ENCODE measurements around the gene MS4A15.

MS4A15 gene

DNA sequence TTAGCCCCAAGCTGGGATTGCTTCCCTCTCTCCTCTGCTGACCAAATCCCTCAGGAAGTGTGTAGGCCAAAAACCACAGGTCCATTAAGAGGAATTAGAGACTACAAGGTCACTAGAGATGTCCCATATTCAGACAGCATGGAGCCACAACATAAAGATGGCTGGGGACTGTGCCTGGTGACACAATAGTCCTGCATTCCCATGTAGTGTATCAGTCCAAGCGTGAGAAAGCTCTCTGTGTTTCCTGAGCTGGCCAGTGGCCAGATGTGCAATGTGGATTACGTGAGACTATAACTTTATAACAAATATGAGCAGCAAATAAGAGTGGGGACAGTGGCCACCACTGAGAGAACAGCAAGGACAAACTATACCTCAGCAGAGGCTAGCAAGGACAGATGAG is 20.9 kb downstream of the MS4A15 start:
- DNase-seq (ENCODE audit: low spot score), result no peak

DNA sequence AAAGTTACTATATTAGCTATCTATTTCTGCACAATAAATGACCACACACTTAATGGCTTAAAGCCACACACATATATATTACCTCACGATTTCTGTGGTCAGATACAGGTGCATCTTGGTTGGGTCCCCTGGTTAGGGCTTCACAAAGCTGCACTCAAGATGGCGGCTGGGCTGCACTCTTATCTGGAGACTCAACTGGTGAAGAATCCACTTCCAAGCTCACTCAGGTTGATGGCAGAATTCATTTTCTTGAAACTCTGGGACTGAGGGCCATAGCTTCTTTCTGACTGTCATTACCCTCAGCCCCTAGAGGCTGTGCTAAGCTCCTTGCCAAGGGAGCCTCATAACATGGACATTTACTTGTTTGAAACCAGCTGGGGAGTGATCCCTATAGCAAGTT is 23.4 kb downstream of the MS4A15 start:
- no peak for DNase-seq (ENCODE audit: low spot score)

- DNase-seq (ENCODE audit: low spot score), result no peak
Observed at GRCh38 chr11:60780774-60781173, 24.1 kb downstream of the MS4A15 start.

DNA sequence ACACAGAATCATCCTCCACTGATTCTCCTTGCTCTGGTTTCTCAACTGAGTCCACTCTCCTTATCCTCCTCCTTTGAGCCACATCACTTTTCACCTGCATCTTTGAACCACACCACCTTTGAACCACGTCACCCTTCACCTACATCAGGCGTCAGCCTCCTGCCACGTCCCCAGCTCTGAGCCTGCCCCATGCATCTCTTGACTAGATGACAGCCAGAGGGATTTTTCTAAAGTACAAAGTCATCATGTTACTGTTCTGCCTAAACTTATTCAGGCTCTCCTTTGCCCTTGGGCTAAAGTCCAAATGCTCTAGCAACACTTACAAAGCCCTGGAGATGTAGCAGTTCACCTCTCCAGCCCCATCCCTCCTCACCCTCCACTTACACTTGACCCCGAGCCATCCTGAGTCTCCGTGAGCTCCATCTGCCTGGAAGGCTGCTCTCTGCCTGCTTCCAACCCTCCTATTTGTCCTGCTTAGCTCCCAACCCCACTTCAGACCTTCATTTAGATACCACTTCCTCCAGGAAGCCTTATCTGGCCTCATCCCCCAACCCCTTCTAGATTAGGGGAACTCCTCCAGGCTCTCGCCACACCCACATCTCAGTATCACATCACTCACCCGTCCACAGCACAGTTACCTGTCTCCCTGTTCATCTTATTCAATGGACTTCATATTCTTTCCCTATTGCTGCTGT is 24.8 kb downstream of the MS4A15 start:
- no peak for DNase-seq (ENCODE audit: low spot score)

DNA sequence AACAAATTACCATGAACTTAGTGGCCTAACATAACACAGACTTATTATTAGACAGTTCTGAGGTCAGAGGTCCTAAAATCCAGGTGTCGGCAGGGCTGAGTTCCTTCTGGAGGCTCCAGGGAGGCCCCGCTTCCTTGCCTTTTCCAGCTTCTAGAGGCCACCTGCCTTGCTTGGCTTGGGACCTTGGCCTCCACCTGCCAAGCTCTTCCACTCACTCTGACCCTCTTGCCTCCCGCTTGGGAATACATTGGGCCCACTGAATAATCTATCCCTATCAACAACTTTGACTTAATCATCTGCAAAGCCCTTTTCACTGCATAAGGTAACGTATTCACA is 25.3 kb downstream of the MS4A15 start:
- no peak for DNase-seq (ENCODE audit: low spot score)

DNA sequence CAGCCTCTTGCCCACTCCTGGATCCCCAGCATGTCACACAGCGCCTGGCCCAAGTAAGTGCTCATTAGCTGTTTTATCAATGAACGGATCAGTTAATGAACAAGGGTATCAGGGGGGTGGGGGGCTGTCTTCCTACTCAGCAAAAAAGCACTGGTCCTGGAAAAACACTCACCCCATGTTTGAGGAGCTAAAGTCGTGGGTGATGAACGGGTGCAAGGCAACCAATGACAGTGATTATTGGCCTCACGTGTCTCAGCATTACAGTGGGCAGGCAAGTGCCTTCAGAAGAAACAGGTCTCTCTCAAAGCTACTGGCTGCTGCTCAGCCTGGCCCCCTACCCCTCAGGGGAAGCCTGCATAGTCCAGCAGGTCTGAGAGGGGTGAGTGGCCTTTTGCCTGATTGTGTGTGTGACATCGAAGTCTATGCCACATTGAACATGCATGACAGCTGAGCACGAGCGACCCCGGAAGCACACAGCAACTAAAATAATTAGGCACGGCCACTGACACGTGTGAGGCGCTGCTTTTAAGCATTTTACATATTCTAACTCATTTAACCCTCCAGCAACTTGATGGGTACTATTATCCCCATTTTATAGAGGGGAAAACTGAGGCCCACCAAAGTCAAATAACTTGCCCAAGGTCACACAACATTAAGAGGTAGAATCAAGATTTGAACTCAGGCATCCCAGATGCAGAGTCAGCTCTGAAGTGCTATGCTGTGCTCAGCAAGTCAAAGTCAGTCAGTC is 25.9 kb downstream of the MS4A15 start:
- DNase-seq (ENCODE audit: low spot score), result no peak

GRCh38 chr11:60783141-60783484 is 26.4 kb downstream of the MS4A15 start:
- no peak for DNase-seq (ENCODE audit: low spot score)

DNA sequence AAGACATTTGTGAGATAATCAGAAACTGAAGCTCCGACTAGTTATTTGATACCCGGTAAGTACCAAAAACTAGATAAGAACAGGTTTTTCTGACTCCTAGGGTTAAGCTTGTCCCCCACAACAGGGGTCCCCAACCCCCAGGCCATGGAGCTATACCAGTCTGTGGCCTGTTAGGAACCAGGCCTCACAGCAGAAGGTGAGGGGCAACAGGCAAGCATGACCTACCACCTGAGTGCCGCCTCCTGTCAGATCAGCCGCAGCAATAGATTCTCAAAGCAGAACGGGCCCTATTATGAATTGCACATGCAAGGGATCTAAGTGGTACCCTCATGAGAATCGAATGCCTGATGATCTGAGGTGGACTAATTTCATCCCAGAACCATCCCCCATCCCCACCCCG is 27.2 kb downstream of the MS4A15 start:
- DNase-seq (ENCODE audit: low spot score), result no peak

GRCh38 chr11:60785136-60785535 is 28.5 kb downstream of the MS4A15 start, which contains the start of gene MS4A10:
Gene MS4A10 (plus strand): TSS chr11:60785333. CDS start chr11:60790336, 5,003 bp downstream.
- DNase-seq (ENCODE audit: low spot score), result no peak

GRCh38 chr11:60785806-60786361 is 29.2 kb downstream of the MS4A15 start:
- DNase-seq (ENCODE audit: low spot score), result no peak

DNA sequence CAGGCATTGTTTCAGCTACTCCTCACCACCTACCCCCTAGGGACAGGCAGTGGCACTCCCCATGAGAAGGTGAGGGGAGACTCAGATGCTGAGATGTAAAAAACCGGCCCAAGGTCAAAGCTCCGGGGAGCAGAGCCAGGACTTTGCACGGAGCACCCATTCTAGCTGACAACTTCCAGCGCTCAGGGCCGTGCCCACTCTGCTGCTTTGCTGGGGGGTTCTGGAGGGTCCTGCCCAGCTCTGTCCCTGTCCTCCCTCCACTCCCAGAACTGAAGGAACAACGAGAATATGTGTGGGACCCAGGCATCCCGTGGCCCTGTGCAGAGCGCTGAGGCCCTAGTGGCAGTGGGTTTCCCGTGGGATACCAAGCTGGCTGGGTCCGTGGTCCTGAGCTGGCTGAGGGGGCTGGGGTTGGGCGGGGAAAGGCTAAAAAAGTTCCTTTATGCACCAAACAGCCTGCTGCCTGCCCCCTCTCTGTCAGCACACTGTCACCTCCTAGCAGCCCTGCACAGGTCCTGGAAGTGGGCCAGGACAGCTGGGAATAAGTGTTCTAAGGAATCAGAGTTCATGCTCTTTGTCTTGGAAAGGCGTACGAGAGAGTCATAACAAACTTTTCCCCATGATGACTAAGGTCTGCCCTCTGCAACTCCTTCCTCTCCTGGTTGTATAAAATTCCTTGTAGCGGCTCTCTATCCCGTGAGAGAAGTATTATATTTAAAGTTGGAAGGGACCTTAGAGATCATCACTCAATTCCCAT is 30.3 kb downstream of the MS4A15 start:
- DNase-seq (ENCODE audit: low spot score), result no peak

DNA sequence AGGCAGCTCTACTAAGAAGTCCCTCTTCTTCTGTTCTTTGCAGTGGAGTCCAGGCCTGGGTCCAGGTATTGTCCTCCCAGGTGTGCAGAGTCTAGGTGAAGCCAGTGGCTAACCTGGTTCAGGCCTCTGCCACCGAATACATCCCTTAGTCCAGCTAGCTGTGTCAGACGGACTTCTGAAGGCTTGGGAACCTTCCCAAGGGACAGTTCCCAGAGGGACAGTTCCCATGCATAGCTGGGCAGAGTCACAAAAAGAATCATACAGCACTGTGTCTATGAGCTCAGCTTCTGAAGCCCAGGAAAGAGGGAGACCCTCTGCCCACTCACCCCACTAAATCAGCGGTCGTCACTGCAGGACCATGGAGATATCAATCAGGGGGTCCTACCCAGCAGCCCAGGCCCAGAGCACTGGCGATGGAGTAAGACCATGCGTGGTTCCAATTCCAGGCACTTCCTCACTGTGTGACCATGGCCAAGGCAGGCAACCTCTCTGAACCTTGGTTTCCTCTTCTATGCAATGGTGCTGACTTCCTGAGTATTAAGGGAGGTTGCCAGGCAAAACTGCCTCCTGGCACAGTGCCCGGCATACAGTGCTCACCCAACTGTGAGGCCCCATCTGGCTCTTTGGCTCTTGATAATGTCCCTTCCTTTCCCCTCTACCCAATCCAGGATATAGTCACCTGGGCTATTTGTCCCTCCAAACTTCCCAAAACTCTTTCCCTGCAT is 31.9 kb downstream of the MS4A15 start:
- DNase-seq (ENCODE audit: low spot score), result no peak

DNA sequence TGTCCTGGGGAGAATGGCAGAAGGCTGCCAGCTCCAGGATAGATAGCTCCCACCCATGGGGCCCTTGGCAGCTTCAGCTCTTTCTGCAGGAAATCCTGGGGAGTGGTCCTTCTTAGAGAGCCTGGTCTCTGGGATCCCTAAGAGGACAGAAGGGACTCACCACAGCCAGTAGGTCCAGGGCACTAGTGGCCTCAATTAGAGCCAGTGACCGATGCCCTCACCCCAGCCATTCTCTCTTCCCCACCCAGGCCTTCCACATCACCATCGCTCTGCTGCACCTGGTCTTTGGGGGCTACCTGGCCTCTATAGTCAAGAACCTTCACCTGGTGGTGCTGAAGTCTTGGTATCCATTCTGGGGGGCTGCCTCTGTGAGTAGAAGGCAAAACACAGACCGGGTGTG is 34.1 kb downstream of the MS4A15 start:
- DNase-seq (ENCODE audit: low spot score), result no peak

DNA sequence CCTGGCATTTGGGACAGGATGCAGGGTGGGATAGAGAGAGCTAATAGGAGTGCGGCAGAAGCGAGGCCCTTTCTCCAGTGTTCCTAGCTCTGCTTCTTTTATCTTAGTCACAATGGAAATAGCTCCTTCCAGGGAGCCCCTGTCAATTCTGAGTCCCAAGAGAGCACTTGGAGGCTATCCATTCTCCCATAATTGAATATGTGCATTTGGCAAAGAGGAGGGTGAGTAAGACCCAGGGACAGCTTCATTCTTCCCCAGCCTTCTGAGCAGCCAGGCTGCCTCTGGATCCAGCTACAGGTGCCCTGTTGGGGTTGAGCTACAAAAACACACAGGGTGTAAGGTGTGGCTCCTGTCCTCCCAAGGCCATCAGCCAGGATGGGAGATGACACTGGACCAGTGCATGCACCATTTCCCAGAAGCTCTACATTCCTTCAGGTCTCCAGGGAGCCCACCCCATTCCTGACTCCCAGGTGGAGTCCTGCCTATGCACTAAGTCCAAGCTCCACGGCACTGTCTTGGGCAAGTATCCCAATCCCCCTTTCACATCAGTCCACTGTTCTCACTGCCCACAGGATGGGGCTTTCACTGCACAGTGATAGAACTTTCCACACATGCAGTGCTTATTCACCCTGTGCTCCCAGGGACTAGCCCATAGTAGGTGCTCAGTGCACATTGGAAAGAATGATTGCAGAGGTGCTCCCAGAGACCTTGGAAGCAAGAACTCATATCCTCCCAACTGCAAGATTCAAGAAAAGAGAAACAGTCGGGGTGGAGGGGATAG is 34.7 kb downstream of the MS4A15 start:
- DNase-seq (ENCODE audit: low spot score), result no peak

GRCh38 chr11:60792521-60792920 is 35.9 kb downstream of the MS4A15 start:
- DNase-seq (ENCODE audit: low spot score), result no peak

DNA sequence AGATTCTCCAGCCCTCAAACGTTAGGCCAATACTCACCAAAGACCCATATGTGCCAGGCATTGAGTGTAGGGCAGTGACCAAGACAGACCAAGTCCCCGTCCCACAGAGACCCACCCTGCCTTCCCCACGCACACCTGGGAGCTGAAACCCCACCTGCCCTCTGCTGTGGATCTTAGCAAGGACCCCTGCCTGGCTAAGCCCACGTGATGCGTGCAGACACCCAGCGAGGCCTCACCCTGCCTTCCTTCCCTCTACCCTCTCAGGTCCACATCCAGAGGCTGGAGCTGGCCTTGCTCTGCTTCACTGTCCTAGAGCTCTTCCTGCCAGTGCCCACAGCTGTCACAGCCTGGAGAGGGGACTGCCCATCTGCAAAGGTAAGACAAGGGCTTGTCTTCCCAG is 38.6 kb downstream of the MS4A15 start:
- no peak for DNase-seq (ENCODE audit: low spot score)

GRCh38 chr11:60797846-60798630 is 41.4 kb downstream of the MS4A15 start:
- DNase-seq (ENCODE audit: low spot score), result no peak

- DNase-seq (ENCODE audit: low spot score), result no peak
Observed at GRCh38 chr11:60798631-60799030, 42.0 kb downstream of the MS4A15 start.

DNA sequence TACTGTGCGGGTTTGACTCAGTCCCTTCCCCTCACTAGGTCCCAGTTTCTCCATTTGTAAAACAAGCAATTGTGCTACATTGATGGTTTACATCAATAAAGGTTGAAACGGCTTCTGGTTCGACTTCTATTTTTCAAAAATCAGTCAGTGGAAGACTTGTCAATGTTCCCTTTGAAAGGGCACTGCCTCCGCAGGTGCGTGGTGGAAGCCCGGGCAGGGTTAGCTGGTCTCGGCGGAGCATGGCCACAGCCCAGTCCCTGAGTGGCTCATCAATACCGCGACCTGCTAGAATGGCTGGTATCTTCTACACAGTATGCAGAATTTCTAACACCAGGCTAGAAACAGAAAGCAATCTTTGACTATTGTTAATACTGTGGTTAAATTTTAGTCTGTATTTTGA is 44.5 kb downstream of the MS4A15 start:
- DNase-seq (ENCODE audit: low spot score), result no peak

GRCh38 chr11:60803273-60803936 is 46.7 kb downstream of the MS4A15 start:
- DNase-seq (ENCODE audit: low spot score), result no peak
